Keratinocyte (primary cell): ENCODE data around the gene NOX4. TPM values are rescaled to one million over a fixed set of nuclear protein-coding genes. Genes with fewer than 3 reads are reported as not detected.

Experiments
- DNase-seq: peaks from one replicate; pipeline ENCODE4 v3.0.0-alpha.2; 2011; ENCODE audit warnings: low read depth, missing footprints, low spot score
- FAIRE-seq: peaks from 2 replicates; lab custom pipeline; 2011; peaks lifted over from hg19 to GRCh38; lab: Jason Lieb, UNC
- H2AFZ ChIP-seq: 2 replicates; pipeline ENCODE4 v1.6.0; 2012; ENCODE audit warnings: low read length, control low read depth, inconsistent platforms; ENCODE audit not compliant: control insufficient read depth
- H3K27ac ChIP-seq: 2 replicates; pipeline ENCODE4 v1.5.1; 2011; ENCODE audit warnings: low read length; ENCODE audit not compliant: control insufficient read depth, insufficient read depth
- H3K27me3 ChIP-seq: 3 replicates; pipeline ENCODE4 v1.6.0; 2011; ENCODE audit warnings: low read length; ENCODE audit not compliant: control insufficient read depth, insufficient read depth; ENCODE audit errors: extremely low read depth
- H3K36me3 ChIP-seq, 2 experiments: 2 replicates in 1 of 2; 3 replicates in 1 of 2; pipeline ENCODE4 v1.5.1; 2011; ENCODE audit warnings: low read length in 2 of 2, mild to moderate bottlenecking in 1 of 2; ENCODE audit not compliant: control insufficient read depth in 2 of 2, insufficient read depth in 2 of 2; ENCODE audit errors: extremely low read depth in 1 of 2
- H3K4me1 ChIP-seq: 3 replicates; pipeline ENCODE4 v1.5.1; 2011; ENCODE audit warnings: low read length; ENCODE audit not compliant: control insufficient read depth, insufficient read depth; ENCODE audit errors: extremely low read depth
- H3K4me2 ChIP-seq: 3 replicates; pipeline ENCODE4 v1.6.0; 2011; ENCODE audit warnings: low read depth, low read length; ENCODE audit not compliant: control insufficient read depth, insufficient read depth; ENCODE audit errors: extremely low read depth
- H3K4me3 ChIP-seq, 3 experiments: fragments of 200-600 bp in 1 of 3; sonication (generic) in 1 of 3; 2 replicates in 2 of 3; 3 replicates in 1 of 3; pipeline ENCODE4 v1.5.1; 2011 to 2016; ENCODE audit warnings: low read length in 3 of 3, mild to moderate bottlenecking in 3 of 3, control low read depth in 2 of 3, inconsistent platforms in 1 of 3, low read depth in 1 of 3, mixed read lengths in 1 of 3, mixed run types in 1 of 3, moderate library complexity in 1 of 3; ENCODE audit not compliant: control insufficient read depth in 2 of 3, insufficient read depth in 2 of 3; ENCODE audit errors: extremely low read depth in 1 of 3
- H3K79me2 ChIP-seq: 2 replicates; pipeline ENCODE4 v1.6.0; 2012; ENCODE audit warnings: low read length; ENCODE audit not compliant: control insufficient read depth, insufficient read depth
- H3K9ac ChIP-seq: 3 replicates; pipeline ENCODE4 v1.6.0; 2011; ENCODE audit warnings: low read length; ENCODE audit not compliant: control insufficient read depth, insufficient read depth; ENCODE audit errors: extremely low read depth
- H3K9me1 ChIP-seq: 3 replicates; pipeline ENCODE4 v1.6.0; 2011; ENCODE audit warnings: low read length; ENCODE audit not compliant: control insufficient read depth, insufficient read depth; ENCODE audit errors: extremely low read depth
- H3K9me3 ChIP-seq: 2 replicates; pipeline ENCODE4 v1.5.1; 2012; ENCODE audit warnings: low read depth, low read length; ENCODE audit not compliant: control insufficient read depth
- H4K20me1 ChIP-seq: 3 replicates; pipeline ENCODE4 v1.6.0; 2011; ENCODE audit warnings: low read length; ENCODE audit not compliant: control insufficient read depth, insufficient read depth; ENCODE audit errors: extremely low read depth
- EZH2 ChIP-seq: IDR thresholded peaks from one replicate; pipeline ENCODE4 v1.6.1; 2012; ENCODE audit warnings: inconsistent platforms, mild to moderate bottlenecking, low read length, moderate library complexity
- dilution Hi-C: fragments of 300-500 bp; cut with MboI; formaldehyde crosslinking; loops from one replicate; pipeline ENCODE4 v1.7.0; 2020; ENCODE audit warnings: low sequenced_read_pairs; ENCODE audit not compliant: extremely low pct_ligation_motif_present
- polyA plus RNA-seq, 5 experiments: library from polyadenylated mRNA; depleted of rRNA in 3 of 5; stranded (reverse) in 3 of 5; stranded (forward) in 1 of 5; unstranded in 1 of 5; fragments of >200 nt; gene quantifications; 1 replicate in 1 of 5; 2 replicates in 3 of 5; 3 replicates in 1 of 5; pipeline versions ENCODE4 v1.2.1 to v1.2.3, GENCODE V29; 2011 to 2012; ENCODE audit warnings: missing spikeins in 2 of 5, low read depth in 1 of 5, low replicate concordance in 1 of 5
- TF ChIP-seq, protein P1 (sequence below), 3 experiments: IDR thresholded peaks in 1 of 3; conservative IDR thresholded peaks in 1 of 3; optimal IDR thresholded peaks in 1 of 3; 2 replicates in 2 of 3; 3 replicates in 1 of 3; pipeline versions ENCODE3 to v1.5.1; 2011; ENCODE audit warnings: low read length in 3 of 3, mild to moderate bottlenecking in 3 of 3, moderate library complexity in 2 of 3, control low read depth in 1 of 3, inconsistent platforms in 1 of 3; ENCODE audit not compliant: insufficient read depth in 2 of 3; ENCODE audit errors: extremely low read depth in 1 of 3

The NOX4 gene
- polyA plus RNA-seq, 1 donor (not counting 4 experiments of a cell fraction or from before 2014, with no cell fraction given): not detected

DNA sequence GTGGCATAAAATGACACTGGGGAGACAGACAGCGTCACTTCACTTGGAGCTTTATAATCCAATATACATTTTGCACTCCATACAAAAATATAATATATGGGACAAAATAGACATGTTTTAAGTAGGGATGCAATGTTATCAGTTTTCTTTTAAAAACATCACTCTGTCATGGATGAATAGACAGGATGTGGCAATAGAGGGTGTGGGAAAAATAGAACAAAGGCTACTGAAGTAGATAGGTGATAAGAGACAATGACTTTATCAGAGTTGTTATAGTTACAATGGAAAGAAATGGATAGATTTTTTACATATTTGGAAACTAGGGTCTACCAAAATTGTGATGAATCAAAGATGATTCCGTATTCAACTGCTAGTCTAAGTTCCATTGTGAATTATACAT is 13.1 kb upstream of the NOX4 start:
- Histone ChIP-seq H3K4me1 (no peaks in the 10 kb centered on the region), H3K4me2 (no peak overlapping the region), H4K20me1 (no peaks in the 10 kb centered on the region), H3K36me3 (no peaks in the 10 kb centered on the region), H3K9me3 (no peaks in the 10 kb centered on the region), H3K4me3 (no peak overlapping the region), H3K9me1 (no peaks in the 10 kb centered on the region), H3K27me3 (no peaks in the 10 kb centered on the region), H3K9ac (no peak overlapping the region), H3K79me2 (no peaks in the 10 kb centered on the region), H3K27ac (no peak overlapping the region), H2AFZ (no peak overlapping the region)
- TF ChIP-seq, protein P1, sequence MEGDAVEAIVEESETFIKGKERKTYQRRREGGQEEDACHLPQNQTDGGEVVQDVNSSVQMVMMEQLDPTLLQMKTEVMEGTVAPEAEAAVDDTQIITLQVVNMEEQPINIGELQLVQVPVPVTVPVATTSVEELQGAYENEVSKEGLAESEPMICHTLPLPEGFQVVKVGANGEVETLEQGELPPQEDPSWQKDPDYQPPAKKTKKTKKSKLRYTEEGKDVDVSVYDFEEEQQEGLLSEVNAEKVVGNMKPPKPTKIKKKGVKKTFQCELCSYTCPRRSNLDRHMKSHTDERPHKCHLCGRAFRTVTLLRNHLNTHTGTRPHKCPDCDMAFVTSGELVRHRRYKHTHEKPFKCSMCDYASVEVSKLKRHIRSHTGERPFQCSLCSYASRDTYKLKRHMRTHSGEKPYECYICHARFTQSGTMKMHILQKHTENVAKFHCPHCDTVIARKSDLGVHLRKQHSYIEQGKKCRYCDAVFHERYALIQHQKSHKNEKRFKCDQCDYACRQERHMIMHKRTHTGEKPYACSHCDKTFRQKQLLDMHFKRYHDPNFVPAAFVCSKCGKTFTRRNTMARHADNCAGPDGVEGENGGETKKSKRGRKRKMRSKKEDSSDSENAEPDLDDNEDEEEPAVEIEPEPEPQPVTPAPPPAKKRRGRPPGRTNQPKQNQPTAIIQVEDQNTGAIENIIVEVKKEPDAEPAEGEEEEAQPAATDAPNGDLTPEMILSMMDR (optimal IDR thresholded peaks at IDR 0.05 in 1 of 3, IDR thresholded peaks at IDR 0.05 in 1 of 3, conservative IDR thresholded peaks at IDR 0.05 in 1 of 3; ENCODE audit: extremely low read depth in 1 of 3, insufficient read depth in 2 of 3, low read length in 3 of 3): no peak
- TF ChIP-seq EZH2: no peak
- dilution Hi-C loops: no loop called here
- FAIRE-seq (no peak), DNase-seq (no peak)

DNA sequence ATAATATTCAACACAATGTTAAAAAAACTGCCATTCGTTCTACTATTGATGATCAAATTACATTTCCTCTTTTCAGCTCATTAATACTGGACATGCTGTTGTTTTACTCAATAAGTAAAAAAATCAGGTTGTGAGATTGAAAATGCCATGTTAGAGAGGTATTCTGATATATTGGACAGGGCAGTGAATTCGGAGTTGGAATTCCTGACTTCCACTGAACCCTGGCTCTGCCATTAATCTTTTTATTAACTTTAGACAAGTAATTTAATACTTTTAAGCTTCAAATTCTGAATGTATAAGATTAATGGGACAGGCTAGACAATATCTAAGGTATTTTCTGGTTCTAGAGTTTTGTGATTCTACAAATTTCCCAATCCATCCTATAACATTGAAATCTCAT is 12.2 kb upstream of the NOX4 start:
- no peaks in the 10 kb centered on the region for H3K4me1 ChIP-seq
- H2AFZ ChIP-seq: no peak overlapping the region
- H3K79me2 ChIP-seq: no peaks in the 10 kb centered on the region
- DNase-seq (no peak), FAIRE-seq (no peak)
- H3K9me1 ChIP-seq: no peaks in the 10 kb centered on the region
- H3K36me3 ChIP-seq: no peaks in the 10 kb centered on the region
- no peak overlapping the region for H3K4me3 ChIP-seq
- H3K4me2 ChIP-seq: no peak overlapping the region
- no peaks in the 10 kb centered on the region for H3K9me3 ChIP-seq
- H3K27ac ChIP-seq: no peak overlapping the region
- no peaks in the 10 kb centered on the region for H3K27me3 ChIP-seq
- no peak overlapping the region for H3K9ac ChIP-seq
- TF ChIP-seq, protein P1 (optimal IDR thresholded peaks at IDR 0.05 in 1 of 3, IDR thresholded peaks at IDR 0.05 in 1 of 3, conservative IDR thresholded peaks at IDR 0.05 in 1 of 3; ENCODE audit: extremely low read depth in 1 of 3, insufficient read depth in 2 of 3, low read length in 3 of 3): no peak
- no peak for TF ChIP-seq EZH2
- no peaks in the 10 kb centered on the region for H4K20me1 ChIP-seq
- dilution Hi-C loops: no loop called here
